Skeletal muscle tissue (tissue), 4 donors: ENCODE measurements around the gene EPHX1. TPM values are rescaled to one million over a fixed set of nuclear protein-coding genes. Genes with fewer than 3 reads are reported as not detected.

ENCODE experiments used
- H3K27ac ChIP-seq: one replicate; pipeline ENCODE4 v1.7.0; 2013; ENCODE audit warnings: mild to moderate bottlenecking, low read depth, low read length, inconsistent platforms
- H3K27me3 ChIP-seq, 3 donors: one replicate each; pipeline ENCODE4 v1.7.0; 2013; ENCODE audit warnings: low read length in 3 of 3; ENCODE audit not compliant: control insufficient read depth in 3 of 3, insufficient read depth in 3 of 3
- H3K36me3 ChIP-seq, 3 donors: one replicate each; pipeline ENCODE4 v1.7.0; 2013; ENCODE audit warnings: low read length in 3 of 3; ENCODE audit not compliant: control insufficient read depth in 3 of 3, insufficient read depth in 3 of 3
- H3K4me1 ChIP-seq, 3 donors: one replicate each; pipeline ENCODE4 v1.7.0; 2013; ENCODE audit warnings: low read length in 3 of 3, mild to moderate bottlenecking in 3 of 3; ENCODE audit not compliant: control insufficient read depth in 3 of 3, insufficient read depth in 3 of 3
- H3K4me3 ChIP-seq, 3 donors: one replicate each; pipeline ENCODE4 v1.7.0; 2013; ENCODE audit warnings: low read length in 3 of 3
- H3K9ac ChIP-seq, 3 donors: one replicate each; pipeline ENCODE4 v1.7.0; 2013; ENCODE audit warnings: low read length in 3 of 3, mild to moderate bottlenecking in 3 of 3, moderate library complexity in 2 of 3, low read depth in 1 of 3
- H3K9me3 ChIP-seq, 3 donors: one replicate each; pipeline ENCODE4 v1.7.0; 2013; ENCODE audit warnings: low read length in 3 of 3; ENCODE audit not compliant: control insufficient read depth in 3 of 3
- total RNA-seq: library from RNA; depleted of rRNA; stranded (reverse); fragments of >200 nt; gene quantifications from one replicate; pipeline ENCODE4 v1.2.3, GENCODE V29; 2014
- donor health status: Osteomylitis.

EPHX1 gene
- total RNA-seq, 1 donor from 2014 or later = 13.0 TPM

DNA sequence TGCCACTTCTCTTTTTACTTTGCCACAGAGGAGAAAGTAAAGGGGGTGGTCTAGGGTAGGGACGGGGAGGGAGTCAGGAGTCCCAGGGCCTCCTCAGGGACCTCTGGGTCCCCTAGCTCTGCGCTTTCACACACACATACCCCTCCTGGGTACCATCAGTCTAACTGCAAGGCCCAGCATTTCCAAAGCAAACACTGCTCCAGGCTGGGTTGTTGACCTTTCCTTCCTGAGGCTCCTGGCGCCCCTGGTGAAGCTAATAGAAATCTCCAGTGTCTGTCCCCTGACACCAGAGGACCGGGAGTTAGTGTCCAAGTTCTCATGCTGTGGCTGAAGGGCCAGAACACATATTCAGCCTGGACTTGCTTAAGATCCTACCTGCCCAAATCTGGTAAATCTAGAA, 68.4 kb downstream of the EPHX1 start:
- Histone ChIP-seq H3K4me3 (no peak overlapping the region), H3K4me1 (peaks cover 47 to 56% (median 49%) of the 10 kb centered on the region in 3 donors), H3K9ac (peak overlapping the region in 1 of 3 donors; percentile 33), H3K9me3 (no peaks in the 10 kb centered on the region), H3K36me3 (peaks cover 16 to 21% (median 21%) of the 10 kb centered on the region in 3 donors), H3K27ac (peak overlapping the region; percentile 9), H3K27me3 (no peaks in the 10 kb centered on the region)

DNA sequence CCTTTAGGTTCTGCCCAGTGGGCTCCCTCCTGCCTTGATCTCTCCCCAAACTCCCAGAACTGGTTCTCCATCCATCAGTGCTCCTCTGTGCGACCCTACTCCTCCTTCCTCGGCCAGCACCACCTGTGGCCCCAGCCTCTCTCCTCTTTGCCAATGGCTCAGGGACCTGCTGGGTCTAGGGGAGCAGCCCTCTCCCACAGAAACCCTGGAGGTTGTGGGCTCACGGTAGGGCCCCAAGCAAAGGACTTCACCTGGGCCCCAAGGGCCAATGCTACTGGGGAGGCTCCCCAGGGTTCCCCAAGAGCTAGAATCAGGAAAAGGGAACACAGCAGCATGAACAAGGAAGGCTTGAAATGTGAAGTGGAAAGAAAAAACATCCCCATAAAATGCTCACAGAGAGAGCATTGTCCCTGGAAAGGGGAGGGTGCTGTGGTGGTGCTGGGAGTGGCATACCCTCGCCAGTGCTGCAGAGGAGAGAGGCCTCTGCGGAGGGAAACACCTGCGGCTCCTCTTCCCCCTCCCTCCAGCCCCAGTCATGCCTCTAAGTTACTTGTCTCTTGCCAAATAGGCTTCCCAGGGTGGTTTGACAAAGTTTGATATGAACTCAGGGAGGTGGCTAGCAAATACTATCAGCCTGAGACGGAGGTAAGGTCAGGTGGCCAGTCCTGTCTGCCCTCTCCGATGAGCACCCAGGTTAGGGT, 69.7 kb downstream of the EPHX1 start:
- Histone ChIP-seq H3K27ac (no peak overlapping the region), H3K4me3 (peak overlapping the region in 2 of 3 donors; percentile 31 to 52), H3K4me1 (peaks cover 47 to 57% (median 51%) of the 10 kb centered on the region in 3 donors), H3K9ac (peak overlapping the region in 2 of 3 donors; percentile 33 to 98), H3K27me3 (no peaks in the 10 kb centered on the region), H3K9me3 (no peaks in the 10 kb centered on the region), H3K36me3 (peaks cover 8 to 10% (median 9%) of the 10 kb centered on the region in 3 donors)

DNA sequence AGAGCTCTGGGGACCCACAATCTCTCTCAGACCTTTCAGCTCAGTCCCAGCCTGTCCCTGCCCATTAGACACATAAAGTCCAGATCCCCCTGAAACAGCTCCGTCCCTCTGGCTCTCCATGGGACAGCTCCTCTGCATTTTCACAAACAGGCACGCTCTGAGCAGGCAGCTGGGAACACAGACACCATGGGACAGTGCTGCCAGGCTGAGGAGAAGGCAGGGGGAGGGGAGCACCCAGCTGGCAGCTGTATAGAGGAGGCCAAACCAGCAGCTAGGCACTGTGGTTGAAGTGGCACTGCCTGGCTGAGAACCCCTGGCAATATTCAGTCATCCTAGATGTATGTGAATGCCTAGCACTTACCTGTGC, 70.3 kb downstream of the EPHX1 start:
- peaks cover 47 to 57% (median 51%) of the 10 kb centered on the region in 3 donors for H3K4me1 ChIP-seq
- peak overlapping the region; percentile 33 to 98 (median 97) for H3K9ac ChIP-seq
- H3K36me3 ChIP-seq = peaks cover 5 to 7% (median 5%) of the 10 kb centered on the region in 3 donors
- H3K9me3 ChIP-seq = no peaks in the 10 kb centered on the region
- no peak overlapping the region for H3K27ac ChIP-seq
- peak overlapping the region; percentile 31 to 91 (median 52) for H3K4me3 ChIP-seq
- H3K27me3 ChIP-seq = no peaks in the 10 kb centered on the region

DNA sequence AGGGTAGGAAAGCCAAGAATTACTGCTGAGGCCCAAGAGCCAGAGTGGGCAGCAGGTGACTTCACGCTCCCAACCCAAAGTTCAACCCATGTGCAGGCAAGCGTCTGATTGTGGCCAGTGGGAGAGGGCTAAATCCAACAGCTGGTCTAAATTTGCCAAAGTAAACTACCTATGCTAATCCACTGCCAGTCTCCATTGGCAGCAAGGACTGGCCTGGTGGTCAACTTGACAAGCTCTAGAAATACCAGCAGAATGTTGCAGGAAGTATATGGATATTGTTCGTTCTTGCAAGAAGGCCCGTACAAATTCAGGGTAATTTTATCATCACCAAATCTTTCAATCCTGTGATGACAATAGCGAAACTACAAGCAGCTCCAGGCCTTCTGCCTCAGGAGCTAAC, 70.7 kb downstream of the EPHX1 start:
- H3K4me3 ChIP-seq = peak overlapping the region; percentile 91 to 96 (median 95)
- peaks cover 2 to 6% (median 2%) of the 10 kb centered on the region in 3 donors for H3K36me3 ChIP-seq
- no peaks in the 10 kb centered on the region for H3K27me3 ChIP-seq
- no peaks in the 10 kb centered on the region for H3K9me3 ChIP-seq
- H3K9ac ChIP-seq = peak overlapping the region; percentile 33 to 98 (median 97)
- H3K4me1 ChIP-seq = peaks cover 47 to 57% (median 51%) of the 10 kb centered on the region in 3 donors
- H3K27ac ChIP-seq = peak overlapping the region; percentile 83

DNA sequence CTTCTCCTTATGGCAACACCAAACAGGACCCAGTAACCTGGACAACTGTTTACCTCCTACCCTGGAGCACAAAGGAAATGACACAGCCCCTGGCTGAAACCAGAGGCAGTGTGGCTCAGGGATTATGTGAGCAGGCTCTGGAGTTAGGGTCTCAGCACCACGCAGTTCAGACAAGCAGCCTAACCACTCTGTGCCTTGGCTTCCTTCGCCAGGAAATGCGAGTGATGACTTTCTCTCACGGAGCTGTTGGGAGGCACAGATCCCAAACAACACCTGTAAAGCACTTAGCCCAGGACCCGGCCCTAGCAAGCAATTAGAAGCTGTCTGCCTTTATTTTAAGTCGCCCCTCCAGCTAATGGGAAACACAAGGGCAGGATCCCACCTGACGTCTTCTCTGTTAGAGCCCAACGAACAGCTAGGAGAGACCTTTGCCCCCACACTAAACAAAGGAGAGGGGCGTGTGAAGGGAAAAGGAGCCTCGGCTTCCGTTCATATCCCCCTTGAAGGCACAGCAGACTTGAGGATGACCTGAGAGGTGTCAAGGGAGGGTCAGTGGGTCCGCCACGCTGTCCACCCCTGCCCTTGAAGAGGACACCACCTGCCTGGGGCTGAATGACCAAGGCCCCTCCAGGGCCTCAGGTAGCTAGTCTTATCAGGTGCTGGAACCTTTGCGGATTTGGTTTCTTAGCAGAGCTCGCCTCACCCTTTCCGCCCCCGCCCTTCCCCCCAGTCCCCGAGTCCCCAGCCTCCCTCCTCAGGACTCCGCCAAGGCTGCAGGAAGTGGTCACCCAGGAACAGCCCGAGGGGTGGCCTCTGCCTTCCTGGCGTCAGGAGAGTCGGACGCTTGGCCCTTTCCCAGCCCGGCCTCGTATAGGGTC, 71.4 kb downstream of the EPHX1 start:
- Histone ChIP-seq H3K27me3 (no peaks in the 10 kb centered on the region), H3K4me1 (peaks cover 47 to 57% (median 51%) of the 10 kb centered on the region in 3 donors), H3K36me3 (peaks cover 2 to 3% (median 2%) of the 10 kb centered on the region in 3 donors), H3K9ac (peak overlapping the region; percentile 93 to 98 (median 97)), H3K4me3 (peak overlapping the region; percentile 91 to 96 (median 95)), H3K27ac (peak overlapping the region; percentile 83), H3K9me3 (no peaks in the 10 kb centered on the region)

DNA sequence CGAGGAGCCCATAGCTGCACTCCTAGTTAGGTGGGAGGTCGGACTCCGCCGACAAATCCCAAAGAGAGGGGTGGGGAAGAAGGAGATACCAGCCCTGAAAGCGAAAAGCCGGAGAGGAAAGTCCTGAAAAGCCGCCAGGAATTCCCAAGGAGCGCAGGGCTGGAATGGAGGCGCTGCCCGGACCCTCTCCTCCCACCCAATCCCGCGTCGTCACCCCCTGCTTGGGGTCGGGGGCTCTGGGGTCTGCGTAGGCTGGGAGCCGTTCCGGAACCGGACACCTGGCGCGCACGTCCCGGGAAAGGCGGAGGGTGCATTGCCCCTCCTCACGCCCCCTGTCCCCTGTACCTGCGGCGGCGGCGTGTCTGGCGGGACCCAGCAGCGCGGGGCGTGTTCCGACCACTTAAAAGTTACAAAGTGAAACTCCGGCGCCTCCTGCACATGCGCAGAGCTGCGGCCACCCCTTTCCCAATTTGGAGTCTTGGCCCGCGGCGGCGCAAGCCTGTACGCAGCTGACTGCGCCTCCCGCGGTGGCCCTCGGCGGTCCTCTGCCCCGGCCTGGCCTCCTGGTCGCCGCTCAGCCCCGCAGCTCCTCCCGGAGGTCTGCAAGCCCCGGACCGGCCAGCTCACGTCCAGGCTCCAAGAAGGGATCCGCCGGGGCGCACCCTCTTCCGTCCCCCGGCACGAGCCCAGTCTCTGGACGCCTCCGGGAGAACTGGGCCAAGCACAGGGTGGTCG, 72.2 kb downstream of the EPHX1 start, which contains the start of gene TMEM63A:
TMEM63A (minus strand) TSS at position 422 of the 735 bp plus-strand sequence. CDS start 4,800 bp downstream, outside the sequence.
- peaks cover 0 to 2% (median 0%) of the 10 kb centered on the region in 3 donors for H3K36me3 ChIP-seq
- H3K27me3 ChIP-seq = peaks cover 0 to 3% (median 0%) of the 10 kb centered on the region in 3 donors
- H3K4me1 ChIP-seq = peaks cover 47 to 53% (median 47%) of the 10 kb centered on the region in 3 donors
- peak within 1 kb of the TSS; percentile 91 to 96 (median 95) for H3K4me3 ChIP-seq
- H3K9me3 ChIP-seq = no peaks in the 10 kb centered on the region
- peak within 1 kb of the TSS; percentile 93 to 98 (median 97) for H3K9ac ChIP-seq
- H3K27ac ChIP-seq = peak within 1 kb of the TSS; percentile 83

DNA sequence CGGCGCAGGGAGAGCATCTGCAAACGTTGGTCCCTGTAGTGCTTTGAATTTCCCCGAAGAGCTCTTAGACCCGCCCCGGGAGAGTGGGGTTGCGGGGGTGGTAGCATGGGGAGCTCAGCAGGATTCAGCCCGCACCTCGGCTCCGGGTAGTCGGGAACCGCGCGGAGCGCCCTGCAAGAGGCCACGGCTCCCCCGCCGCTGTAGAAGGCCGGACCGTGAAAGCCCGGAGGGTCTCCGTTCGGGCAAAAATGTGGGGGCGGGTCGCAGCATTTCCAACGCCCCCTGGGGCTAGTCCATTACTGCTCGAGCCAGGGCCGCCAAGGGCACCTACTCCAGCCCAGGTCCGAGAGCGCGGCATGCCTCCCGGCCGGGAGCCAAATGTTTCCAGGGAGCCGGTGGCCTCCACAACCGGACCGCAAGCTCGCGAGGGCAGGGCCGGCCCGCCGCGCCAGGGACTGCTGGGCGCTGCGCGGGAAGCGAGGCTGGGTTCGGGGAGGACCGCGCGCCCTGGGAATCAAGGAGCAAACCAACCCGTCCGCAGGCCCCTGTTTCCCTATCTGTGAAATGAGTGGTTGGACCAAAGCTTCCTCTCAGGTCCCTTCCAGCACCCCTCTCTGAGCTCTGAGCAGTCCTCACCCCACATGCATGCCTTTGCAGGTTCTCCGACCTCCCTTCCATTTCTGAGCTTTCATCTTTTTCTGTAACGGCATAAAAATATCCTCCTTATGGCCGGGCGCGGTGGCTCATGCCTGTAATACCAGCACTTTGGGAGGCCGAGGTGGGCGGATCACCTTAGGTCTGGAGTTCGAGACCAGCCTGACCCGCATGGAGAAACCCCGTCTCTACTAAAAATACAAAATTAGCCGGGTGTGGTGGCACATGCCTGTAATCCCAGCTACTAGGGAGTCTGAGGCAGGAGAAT, 73.0 kb downstream of the EPHX1 start:
- Histone ChIP-seq H3K36me3 (no peaks in the 10 kb centered on the region), H3K27me3 (peaks cover 0 to 3% (median 0%) of the 10 kb centered on the region in 3 donors), H3K9ac (peak overlapping the region; percentile 84 to 98 (median 97)), H3K27ac (peak overlapping the region; percentile 83), H3K4me1 (peaks cover 39 to 45% (median 40%) of the 10 kb centered on the region in 3 donors), H3K4me3 (peak overlapping the region; percentile 91 to 96 (median 95)), H3K9me3 (no peaks in the 10 kb centered on the region)

DNA sequence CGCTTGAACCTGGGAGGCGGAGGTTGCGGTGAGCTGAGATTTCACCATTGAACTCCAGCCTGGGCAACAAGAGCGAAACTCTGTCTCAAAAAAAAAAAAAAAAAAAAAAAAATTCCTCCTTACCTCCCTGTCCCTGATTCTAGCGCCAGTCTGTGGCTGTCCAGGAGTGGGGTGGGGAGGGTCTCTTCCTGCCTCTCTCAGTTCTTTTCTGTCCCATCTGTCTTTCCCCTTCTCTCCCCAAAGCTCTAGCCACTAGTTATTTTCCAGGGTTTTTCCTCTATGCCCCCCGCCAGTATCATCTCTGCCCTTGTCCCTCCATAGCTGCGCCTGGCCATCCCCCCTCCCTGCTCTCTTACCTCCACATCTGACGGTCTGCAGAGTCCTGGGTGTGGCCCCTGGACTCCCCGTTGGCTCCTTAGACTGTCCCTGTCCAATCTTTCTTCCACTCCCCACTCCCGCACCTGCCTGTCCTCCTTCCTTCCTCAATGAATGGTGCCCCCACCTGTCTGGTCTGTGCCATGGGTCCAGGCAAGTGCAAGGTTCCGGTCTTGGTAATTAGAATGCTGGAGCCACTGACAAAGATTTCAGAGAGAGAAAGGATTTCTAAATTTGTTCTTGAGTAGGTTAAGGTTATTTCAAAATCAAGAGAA, 73.8 kb downstream of the EPHX1 start:
- H3K4me3 ChIP-seq = no peak overlapping the region
- no peak overlapping the region for H3K9ac ChIP-seq
- no peak overlapping the region for H3K27ac ChIP-seq

More for the DNA sequence above, 73.8 kb downstream of the EPHX1 start:
- no peaks in the 10 kb centered on the region for H3K36me3 ChIP-seq
- peaks cover 31 to 37% (median 32%) of the 10 kb centered on the region in 3 donors for H3K4me1 ChIP-seq
- peaks cover 0 to 4% (median 3%) of the 10 kb centered on the region in 3 donors for H3K27me3 ChIP-seq
- H3K9me3 ChIP-seq = no peaks in the 10 kb centered on the region
